PC-3 (cell line): Measurements from ENCODE around the gene TMEM178B. TPM values are rescaled to one million over a fixed set of nuclear protein-coding genes. Genes with fewer than 3 reads are reported as not detected.
"Not testable (repeated sequence)": the region's sequence is repeated elsewhere in the genome, so short reads cannot be mapped to it uniquely, and the experiment has no call there.

Experiments used
- ATAC-seq: fragments of 200-7000 bp; cut with Tn5 transposase; 2 replicates; pipeline ENCODE4 v1.9.1; 2020; ENCODE audit warnings: mild to moderate bottlenecking, moderate library complexity
- BruUV-seq: library from RNA; stranded (reverse); fragments of 400-500 nt; replicated peaks from 2 replicates; lab custom pipeline; 2021; lab: Mats Ljungman, UMichigan
- CTCF ChIA-PET: fragments of 300-600 bp; sonication (Branson Sonifier 250); formaldehyde crosslinking; loops from one replicate; lab custom pipeline; 2022; ENCODE audit warnings: antibody characterized with exemption; lab: Charles Lee
- POLR2A ChIA-PET: fragments of 300-600 bp; sonication (Branson Sonifier 250); formaldehyde crosslinking; loops from one replicate; lab custom pipeline; 2022; ENCODE audit warnings: antibody characterized with exemption; ENCODE audit not compliant: unreplicated experiment; lab: Charles Lee
- DNase-seq: peaks from one replicate; pipeline ENCODE4 v3.0.0-alpha.2; 2015
- H2AFZ ChIP-seq: fragments of 300-600 bp; sonication (generic); 2 replicates; pipeline ENCODE4 v1.6.0; 2016; ENCODE audit warnings: antibody characterized with exemption, low read length
- H3F3A ChIP-seq: fragments of 300-600 bp; sonication (generic); one replicate; pipeline ENCODE4 v1.6.0; 2017; ENCODE audit warnings: antibody characterized with exemption, low read length, control low read depth, mild to moderate bottlenecking; ENCODE audit not compliant: unreplicated experiment
- H3K27ac ChIP-seq: fragments of 300-600 bp; sonication (generic); 2 replicates; pipeline ENCODE4 v1.5.1; 2016; ENCODE audit warnings: mild to moderate bottlenecking, low read length
- H3K27me3 ChIP-seq: fragments of 300-600 bp; sonication (generic); 2 replicates; pipeline ENCODE4 v1.6.1; 2016; ENCODE audit warnings: low read length, mixed read lengths
- H3K36me3 ChIP-seq: fragments of 300-600 bp; sonication (generic); 2 replicates; pipeline ENCODE4 v1.6.1; 2016; ENCODE audit warnings: low read depth, mixed run types, low read length, mixed read lengths
- H3K4me1 ChIP-seq: fragments of 300-600 bp; sonication (generic); 2 replicates; pipeline ENCODE4 v1.5.1; 2016; ENCODE audit warnings: low read length; ENCODE audit not compliant: insufficient read depth
- H3K4me2 ChIP-seq: fragments of 300-600 bp; sonication (generic); 2 replicates; pipeline ENCODE4 v1.6.0; 2016; ENCODE audit warnings: low read length
- H3K4me3 ChIP-seq: fragments of 300-600 bp; sonication (generic); 2 replicates; pipeline ENCODE4 v1.5.1; 2016; ENCODE audit warnings: mild to moderate bottlenecking, low read length, mixed read lengths
- H3K79me2 ChIP-seq: fragments of 300-600 bp; sonication (generic); 2 replicates; pipeline ENCODE4 v1.6.1; 2017; ENCODE audit warnings: low read length, mixed read lengths
- H3K9ac ChIP-seq: fragments of 300-600 bp; sonication (generic); 2 replicates; pipeline ENCODE4 v1.6.0; 2016; ENCODE audit warnings: mild to moderate bottlenecking, low read length
- H3K9me2 ChIP-seq: fragments of 300-600 bp; sonication (generic); replicated peaks from 2 replicates; pipeline ENCODE4 v1.6.1; 2016; ENCODE audit warnings: mixed run types, low read length, mixed read lengths
- H3K9me3 ChIP-seq: fragments of 300-600 bp; sonication (generic); 2 replicates; pipeline ENCODE4 v1.6.1; 2016; ENCODE audit warnings: low read length, mixed read lengths
- H4K20me1 ChIP-seq: fragments of 300-600 bp; sonication (generic); 2 replicates; pipeline ENCODE4 v1.6.1; 2016; ENCODE audit warnings: low read length, mixed read lengths
- EZH2 ChIP-seq: fragments of 300-600 bp; sonication (generic); IDR thresholded peaks from one replicate; pipeline ENCODE4 v1.6.1; 2017; ENCODE audit warnings: antibody characterized with exemption, mild to moderate bottlenecking, low read length; ENCODE audit not compliant: unreplicated experiment
- EZH2phosphoT487 ChIP-seq: fragments of 300-600 bp; sonication (generic); IDR thresholded peaks from 2 replicates; pipeline ENCODE4 v1.6.1; 2018; ENCODE audit warnings: mild to moderate bottlenecking, antibody characterized with exemption, low read length, borderline replicate concordance
- intact Hi-C: fragments of 100-400 bp; cut with micrococcal nuclease; formaldehyde crosslinking; loops from 2 replicates; pipeline ENCODE4 v1.9.0; 2023
- total RNA-seq: library from RNA; depleted of rRNA; stranded (reverse); fragments of >200 nt; gene quantifications from 2 replicates; pipeline ENCODE4 v1.2.3, GENCODE V29; 2014
- TF ChIP-seq, protein P1 (sequence below): fragments of 300-600 bp; sonication (generic); conservative IDR thresholded peaks from 2 replicates; pipeline ENCODE4 v1.5.1; 2017; ENCODE audit warnings: antibody characterized with exemption, low read depth, mild to moderate bottlenecking, low read length

Gene TMEM178B
- total RNA-seq, 1 experiment from 2014 or later, result 0.29 TPM

DNA sequence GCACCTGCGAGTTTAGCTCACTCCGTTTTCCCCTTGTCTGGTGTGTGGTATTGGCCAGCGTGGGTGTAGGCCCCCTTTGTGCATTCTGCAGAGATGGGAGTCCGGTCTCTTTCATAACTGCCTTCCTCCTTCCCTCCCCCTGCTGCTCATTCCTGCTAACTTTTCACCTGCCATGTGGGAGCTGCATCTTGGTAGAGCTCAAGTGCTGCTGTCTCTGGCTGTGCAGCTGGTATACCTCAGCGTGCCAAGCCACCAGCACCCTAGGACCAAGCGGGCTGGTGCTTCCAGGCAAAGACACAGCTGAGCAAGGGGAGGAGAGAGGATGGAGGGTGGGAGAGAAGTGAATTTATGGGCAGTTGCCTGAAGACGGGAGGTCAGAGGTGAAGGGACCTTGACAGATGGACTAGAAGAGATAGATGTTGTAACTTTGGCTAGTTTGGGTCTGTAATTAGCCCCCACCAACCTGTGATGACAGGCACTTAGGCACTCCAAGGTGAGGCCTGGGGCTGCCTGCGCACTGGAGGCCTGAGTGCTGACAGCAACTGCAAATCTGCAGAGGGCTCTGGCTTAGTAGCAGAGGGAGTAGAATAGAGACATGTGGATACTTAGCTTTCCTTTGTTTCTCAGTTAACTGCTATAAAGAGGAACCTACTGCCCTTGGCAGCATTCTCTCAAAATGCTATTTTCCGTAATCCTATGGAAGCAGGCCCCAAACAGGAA lies 328.6 kb downstream of the TMEM178B start:
- no peak for DNase-seq
- no peak overlapping the region for H3K4me2 ChIP-seq
- ATAC-seq, result no peak
- CTCF ChIA-PET, result no interaction called here
- POLR2A ChIA-PET, result no interaction called here
- H3K27ac ChIP-seq, result no peak overlapping the region
- H3K9me2 ChIP-seq, result no peaks in the 10 kb centered on the region
- no peak overlapping the region for H3K9ac ChIP-seq
- H3K4me1 ChIP-seq, result no peaks in the 10 kb centered on the region
- intact Hi-C loops, result no loop called here
- no peaks in the 10 kb centered on the region for H4K20me1 ChIP-seq
- no peaks in the 10 kb centered on the region for H3K9me3 ChIP-seq
- no peak overlapping the region for H3K4me3 ChIP-seq
- no peaks in the 10 kb centered on the region for H3F3A ChIP-seq
- BruUV-seq, result no TSS peak
- H3K36me3 ChIP-seq, result no peaks in the 10 kb centered on the region
- H3K27me3 ChIP-seq, result peaks cover 54% of the 10 kb centered on the region
- H2AFZ ChIP-seq, result no peak overlapping the region
- TF ChIP-seq, protein P1, sequence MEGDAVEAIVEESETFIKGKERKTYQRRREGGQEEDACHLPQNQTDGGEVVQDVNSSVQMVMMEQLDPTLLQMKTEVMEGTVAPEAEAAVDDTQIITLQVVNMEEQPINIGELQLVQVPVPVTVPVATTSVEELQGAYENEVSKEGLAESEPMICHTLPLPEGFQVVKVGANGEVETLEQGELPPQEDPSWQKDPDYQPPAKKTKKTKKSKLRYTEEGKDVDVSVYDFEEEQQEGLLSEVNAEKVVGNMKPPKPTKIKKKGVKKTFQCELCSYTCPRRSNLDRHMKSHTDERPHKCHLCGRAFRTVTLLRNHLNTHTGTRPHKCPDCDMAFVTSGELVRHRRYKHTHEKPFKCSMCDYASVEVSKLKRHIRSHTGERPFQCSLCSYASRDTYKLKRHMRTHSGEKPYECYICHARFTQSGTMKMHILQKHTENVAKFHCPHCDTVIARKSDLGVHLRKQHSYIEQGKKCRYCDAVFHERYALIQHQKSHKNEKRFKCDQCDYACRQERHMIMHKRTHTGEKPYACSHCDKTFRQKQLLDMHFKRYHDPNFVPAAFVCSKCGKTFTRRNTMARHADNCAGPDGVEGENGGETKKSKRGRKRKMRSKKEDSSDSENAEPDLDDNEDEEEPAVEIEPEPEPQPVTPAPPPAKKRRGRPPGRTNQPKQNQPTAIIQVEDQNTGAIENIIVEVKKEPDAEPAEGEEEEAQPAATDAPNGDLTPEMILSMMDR, result no peak
- TF ChIP-seq EZH2 (no peak), EZH2phosphoT487 (no peak)
- H3K79me2 ChIP-seq, result no peaks in the 10 kb centered on the region

DNA sequence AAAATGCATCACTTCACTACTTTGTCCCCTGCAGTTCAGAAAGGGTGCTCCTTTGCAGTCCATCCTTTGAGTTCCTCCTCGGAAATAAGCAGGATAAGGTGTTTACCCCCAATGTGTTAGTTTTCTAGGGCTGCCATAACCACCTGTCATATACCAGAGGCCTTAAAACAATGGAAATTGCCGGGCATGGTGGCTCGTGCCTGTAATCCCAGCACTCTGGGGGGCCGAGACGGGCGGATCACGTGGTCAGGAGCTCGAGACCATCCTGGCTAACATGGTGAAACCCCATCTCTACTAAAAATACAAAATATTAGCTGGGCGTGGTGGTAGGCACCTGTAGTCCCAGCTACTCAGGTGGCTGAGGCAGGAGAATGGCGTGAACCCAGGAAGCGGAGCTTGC lies 330.0 kb downstream of the TMEM178B start:
- H3K4me3 ChIP-seq, POLR2A ChIA-PET, intact Hi-C loops, H3K9ac ChIP-seq, DNase-seq, BruUV-seq, H3F3A ChIP-seq, CTCF ChIA-PET, H4K20me1 ChIP-seq, H3K4me1 ChIP-seq, H3K4me2 ChIP-seq, H3K79me2 ChIP-seq, H3K36me3 ChIP-seq, H2AFZ ChIP-seq, H3K27ac ChIP-seq, H3K9me3 ChIP-seq, H3K9me2 ChIP-seq, ATAC-seq: not testable (repeated sequence)
- H3K27me3 ChIP-seq, result peaks cover 66% of the 10 kb centered on the region

DNA sequence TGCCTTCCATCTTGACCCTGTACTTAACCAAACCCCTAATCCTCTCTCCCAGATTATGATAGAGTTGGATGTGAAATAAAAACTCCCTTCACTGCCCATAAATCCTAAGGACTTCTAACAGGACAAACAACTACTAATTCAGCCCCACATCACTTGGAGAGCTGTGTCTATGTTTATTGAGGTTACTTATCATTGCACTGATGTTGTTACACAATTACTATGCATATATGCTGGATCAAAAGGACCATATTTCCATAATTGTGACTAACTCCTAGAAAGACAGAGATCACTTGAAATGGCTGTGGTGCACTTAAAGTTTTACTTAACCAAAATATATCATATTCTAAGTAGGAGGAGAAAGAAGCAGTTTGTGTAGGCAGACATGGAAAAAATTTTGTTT lies 332.5 kb downstream of the TMEM178B start:
- Histone ChIP-seq H3K9ac (no peak overlapping the region), H3K27ac (no peak overlapping the region), H3K4me3 (no peak overlapping the region), H3F3A (no peaks in the 10 kb centered on the region), H3K27me3 (peaks cover 66% of the 10 kb centered on the region), H4K20me1 (no peaks in the 10 kb centered on the region), H3K4me1 (no peaks in the 10 kb centered on the region), H3K4me2 (no peak overlapping the region), H3K79me2 (no peaks in the 10 kb centered on the region), H3K36me3 (no peaks in the 10 kb centered on the region), H3K9me3 (no peaks in the 10 kb centered on the region), H3K9me2 (no peaks in the 10 kb centered on the region), H2AFZ (no peak overlapping the region)
- intact Hi-C loops, result no loop called here
- ATAC-seq, result no peak
- CTCF ChIA-PET, result no interaction called here
- POLR2A ChIA-PET, result no interaction called here
- TF ChIP-seq EZH2phosphoT487 (no peak), EZH2 (no peak)
- TF ChIP-seq, protein P1, result no peak
- no TSS peak for BruUV-seq
- no peak for DNase-seq
